Hematopoietic multipotent progenitor cell treated with erythropoietin and hydrocortisone succinate and interleukin-3 and kit ligand, for 4 days (in vitro differentiated cells): ENCODE measurements around the gene MYLK.
A peak's percentile ranks its signal among the peaks of the same experiment; 100 is the strongest.

Experiments used
- DNase-seq: peaks from one replicate; pipeline ENCODE4 v3.0.0-alpha.2; 2015

The MYLK gene

GRCh38 chr3:123584284-123584987 lies 299.7 kb downstream of the MYLK start:
- no peak for DNase-seq

DNA sequence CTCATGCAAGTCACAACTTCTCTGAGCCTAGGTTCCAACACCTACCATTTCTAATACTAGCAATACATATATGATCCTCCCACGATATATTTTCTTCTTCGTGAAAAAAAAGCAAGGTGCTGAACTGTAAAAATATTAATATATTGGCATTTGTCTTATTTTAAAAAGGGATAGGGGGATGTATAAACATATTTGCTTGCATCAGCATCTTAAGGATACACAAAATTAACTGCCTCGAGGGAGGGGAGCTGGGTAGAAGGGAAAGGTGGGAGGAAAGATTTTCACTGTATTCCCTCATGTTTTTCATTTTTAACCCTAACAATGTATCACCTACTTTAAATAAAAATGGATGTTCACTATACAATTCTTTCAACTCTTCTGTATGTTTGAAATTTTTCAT lies 300.6 kb downstream of the MYLK start:
- DNase-seq = no peak

DNA sequence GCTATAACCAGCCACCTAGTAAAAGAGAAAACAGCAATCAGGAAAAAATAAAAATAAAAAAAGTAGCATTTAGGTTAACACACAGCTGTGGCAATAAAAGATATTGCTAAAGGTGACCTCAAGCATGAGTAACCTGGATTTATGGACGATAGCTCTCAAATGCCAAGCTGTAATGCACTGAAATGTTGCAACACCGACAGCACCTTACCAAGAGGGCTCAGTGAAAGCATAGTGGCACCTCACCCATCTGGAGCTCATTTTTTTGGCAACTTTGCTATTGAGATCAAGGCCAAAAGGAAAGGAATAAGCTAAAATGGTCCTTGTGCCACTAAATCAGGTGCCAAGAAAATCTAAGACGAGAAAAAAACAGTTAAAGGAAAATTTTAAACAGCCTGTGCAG lies 301.8 kb downstream of the MYLK start:
- no peak for DNase-seq

- DNase-seq = peak; percentile 23
These were observed 308.0 kb downstream of the MYLK start for GRCh38 chr3:123576122-123576521.

- DNase-seq = no peak
These were observed 312.2 kb downstream of the MYLK start for GRCh38 chr3:123571973-123572365.

- peak; percentile 67 for DNase-seq
These were observed 312.7 kb downstream of the MYLK start for GRCh38 chr3:123571264-123571972.

GRCh38 chr3:123568875-123569274 lies 315.3 kb downstream of the MYLK start:
- peak; percentile 43 for DNase-seq

DNA sequence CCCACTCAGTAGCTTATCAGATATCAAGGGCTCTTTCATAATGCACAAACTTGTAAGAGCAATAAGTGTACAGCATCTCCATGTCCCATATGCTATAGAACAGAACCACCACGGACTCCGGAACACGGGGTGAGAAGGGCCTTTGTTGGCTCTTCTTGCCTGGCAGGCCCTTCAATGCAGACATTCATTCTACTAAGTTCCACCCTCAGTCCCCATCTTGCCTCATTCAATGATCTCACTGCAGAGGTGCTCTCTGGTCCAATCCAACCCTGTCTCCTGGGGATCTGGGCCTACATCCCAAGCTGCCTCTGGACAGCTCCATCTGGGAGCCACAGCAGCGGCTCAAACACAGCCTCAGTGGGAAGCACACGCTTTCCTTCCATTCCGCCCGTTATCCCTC lies 316.1 kb downstream of the MYLK start:
- DNase-seq = no peak

DNA sequence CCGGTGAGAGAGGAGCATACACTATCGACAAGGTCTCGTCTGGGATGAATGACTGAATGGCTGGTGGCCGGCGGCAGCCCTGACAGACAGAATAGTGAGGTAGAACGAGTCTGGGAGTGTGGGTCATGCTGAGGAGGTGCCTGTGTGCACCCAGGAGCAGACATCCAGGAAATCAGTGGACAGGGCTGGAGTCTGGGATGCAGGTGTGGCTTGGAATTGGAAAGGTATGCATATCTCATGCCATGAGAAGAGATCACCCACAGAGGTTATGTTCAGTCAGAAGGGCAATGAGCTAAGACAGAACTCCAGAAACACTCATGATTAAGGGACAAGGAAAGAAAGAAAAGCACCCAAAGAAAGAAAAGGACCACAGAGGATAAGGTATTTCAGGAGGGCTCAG lies 320.1 kb downstream of the MYLK start:
- DNase-seq = no peak

- DNase-seq = no peak
These were observed 321.6 kb downstream of the MYLK start for GRCh38 chr3:123562547-123562946.

DNA sequence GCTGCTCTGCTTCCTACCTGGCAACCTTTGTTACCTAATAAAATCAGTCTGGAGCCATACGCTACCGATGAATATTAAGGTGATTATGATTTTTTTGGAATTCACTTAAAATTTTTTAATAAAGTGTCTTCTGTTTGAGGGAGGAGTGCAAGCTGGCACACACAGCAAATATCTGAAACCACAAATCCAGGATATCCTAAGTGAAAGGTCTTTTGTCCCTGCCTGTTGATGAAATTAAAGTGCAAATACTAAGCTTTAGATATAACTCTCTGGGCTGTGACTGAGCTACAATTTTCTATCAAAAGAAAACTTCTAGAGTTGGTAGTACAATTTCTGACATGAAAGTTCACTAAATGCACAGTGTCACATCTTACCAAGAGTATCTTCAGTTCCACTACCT lies 322.9 kb downstream of the MYLK start:
- no peak for DNase-seq
